Lung microvascular endothelial cell (primary cell): Measurements from ENCODE around the gene KRT3. TPM values are rescaled to one million over a fixed set of nuclear protein-coding genes. Genes with fewer than 3 reads are reported as not detected.

Experiments
- DNase-seq, 2 donors: peaks; one replicate each; pipeline versions ENCODE4 v3.0.0 to v3.0.0-alpha.2; 2010; ENCODE audit warnings: low read depth in 2 of 2
- total RNA-seq: library from RNA; depleted of rRNA; stranded (reverse); fragments of >200 nt; gene quantifications from 2 replicates; pipeline ENCODE4 v1.2.1, GENCODE V29; 2014

Gene KRT3
- total RNA-seq, 1 donor from 2014 or later: not detected

DNA sequence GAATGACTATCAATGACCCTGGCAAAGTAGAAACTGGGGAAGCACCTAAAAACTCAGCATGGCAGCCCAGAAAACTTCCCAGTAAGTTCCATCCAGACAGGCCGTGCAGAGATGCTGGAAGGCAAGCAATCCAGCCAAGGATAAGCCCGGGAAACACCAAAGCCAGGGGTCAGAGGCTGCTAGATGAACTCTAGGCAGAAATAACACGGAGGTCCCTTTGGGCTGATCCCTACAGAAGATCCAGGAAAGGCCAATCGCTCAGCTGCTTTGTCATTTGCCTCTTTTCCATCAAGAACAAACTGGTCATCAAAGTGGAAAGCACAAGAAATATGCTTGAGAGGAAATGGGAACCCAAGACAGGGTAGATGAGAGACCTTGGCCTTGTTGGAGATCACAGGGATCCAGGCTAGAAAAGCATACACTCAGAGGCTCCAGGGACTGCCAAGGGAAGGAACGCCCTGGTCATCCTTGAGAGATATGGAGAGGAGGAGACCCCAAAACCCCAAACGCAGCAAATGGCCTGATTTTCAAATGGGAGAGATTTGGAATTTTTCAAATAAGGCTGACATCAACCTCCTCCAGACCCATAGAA, 31.7 kb upstream of the KRT3 start:
- no peak for DNase-seq

- no peak for DNase-seq
Measured at GRCh38 chr12:52826611-52827498, 30.9 kb upstream of the KRT3 start.

- no peak for DNase-seq
Measured at GRCh38 chr12:52825961-52826360, 30.0 kb upstream of the KRT3 start.

GRCh38 chr12:52824741-52825410, 29.0 kb upstream of the KRT3 start:
- no peak for DNase-seq

GRCh38 chr12:52823761-52824450, 28.0 kb upstream of the KRT3 start:
- no peak for DNase-seq

DNA sequence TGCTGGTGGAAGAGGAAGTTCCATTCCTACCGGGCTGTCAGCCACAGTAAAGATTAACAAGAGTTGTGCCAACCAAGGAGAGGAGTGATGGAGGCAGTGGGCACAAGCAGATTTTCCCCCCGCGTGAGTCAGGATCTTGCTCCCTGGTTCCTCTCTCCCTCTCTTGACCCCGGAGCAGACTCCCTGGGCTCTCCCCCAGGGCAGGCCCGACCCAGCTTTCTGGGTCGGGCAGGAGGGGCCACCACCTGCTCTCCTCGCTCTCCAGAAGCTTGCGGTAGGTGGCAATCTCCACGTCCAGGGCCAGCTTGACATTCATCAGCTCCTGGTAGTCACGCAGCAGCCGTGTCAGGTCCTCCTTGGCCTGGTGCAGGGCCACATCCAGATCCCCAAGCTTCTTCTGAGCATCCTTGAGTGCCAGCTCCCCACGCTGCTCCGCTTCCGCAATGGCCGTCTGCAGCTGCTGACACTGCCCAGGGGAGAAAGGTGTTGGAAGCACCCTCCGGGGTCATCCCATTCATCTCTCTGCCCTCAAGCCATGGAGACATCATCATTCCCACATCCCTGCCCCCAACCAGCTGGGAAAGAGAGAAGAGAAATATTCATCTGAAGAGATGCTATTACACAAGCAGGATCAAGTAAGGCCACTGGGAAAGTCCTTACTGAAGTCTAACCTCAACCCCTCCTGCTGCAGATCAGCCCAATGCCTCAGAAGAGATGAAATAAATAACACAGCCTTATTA, 27.0 kb upstream of the KRT3 start:
- no peak for DNase-seq

GRCh38 chr12:52821826-52822660, 26.1 kb upstream of the KRT3 start:
- DNase-seq: no peak

GRCh38 chr12:52821071-52821730, 25.3 kb upstream of the KRT3 start:
- no peak for DNase-seq

- DNase-seq: no peak
Measured at GRCh38 chr12:52820521-52820920, 24.6 kb upstream of the KRT3 start.

- no peak for DNase-seq
Measured at GRCh38 chr12:52819731-52820510, 24.0 kb upstream of the KRT3 start.

DNA sequence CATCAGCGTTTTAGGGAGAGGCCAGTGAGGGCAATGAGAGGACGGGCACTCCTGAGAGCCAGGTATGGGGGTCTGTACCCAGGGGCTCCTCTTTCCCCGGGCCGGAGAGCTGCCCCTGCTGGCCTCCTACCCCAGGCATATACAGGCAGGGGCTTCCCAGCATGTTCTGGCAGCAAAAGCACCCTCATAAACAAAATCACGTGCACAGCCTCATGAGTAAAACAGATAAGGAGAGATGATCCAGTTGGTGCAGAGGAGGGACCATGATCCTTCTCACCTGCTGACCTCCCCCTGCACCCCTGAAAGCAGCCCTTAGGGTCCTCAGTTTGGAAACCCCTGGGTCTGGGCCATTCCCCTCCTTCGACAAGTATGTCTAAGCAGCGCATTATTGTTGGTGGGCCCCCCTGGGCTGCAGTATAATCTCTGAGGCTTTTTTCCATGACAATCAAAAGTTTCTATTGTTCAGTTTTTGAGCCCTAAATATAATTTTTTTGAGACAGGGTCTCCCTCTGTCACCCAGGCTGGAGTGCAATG, 23.0 kb upstream of the KRT3 start:
- DNase-seq: no peak

GRCh38 chr12:52818388-52818787, 22.5 kb upstream of the KRT3 start:
- no peak for DNase-seq

GRCh38 chr12:52817699-52818238, 21.9 kb upstream of the KRT3 start:
- no peak for DNase-seq

GRCh38 chr12:52817003-52817698, 21.2 kb upstream of the KRT3 start:
- DNase-seq: no peak

GRCh38 chr12:52815676-52816588, 20.0 kb upstream of the KRT3 start:
- DNase-seq: no peak

DNA sequence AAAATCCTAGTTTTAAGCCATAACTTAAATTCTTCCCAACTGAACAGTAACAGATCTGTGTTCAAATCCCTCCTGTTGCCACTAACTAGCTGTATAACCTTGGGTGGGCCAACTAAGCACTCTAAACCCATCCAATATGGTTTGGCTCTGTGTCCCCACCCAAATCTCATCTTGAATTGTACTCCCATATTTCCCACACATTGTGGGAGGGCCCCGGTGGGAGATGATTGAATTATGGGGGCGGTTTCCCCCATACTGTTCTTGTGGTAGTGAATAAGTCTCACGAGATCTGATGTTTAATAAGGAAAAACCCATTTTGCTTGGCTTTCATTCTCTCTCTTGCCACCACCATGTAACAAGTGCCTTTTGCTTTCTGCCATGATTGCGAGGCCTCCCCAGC, 19.2 kb upstream of the KRT3 start:
- no peak for DNase-seq

- DNase-seq: no peak
Measured at GRCh38 chr12:52814710-52815155, 18.8 kb upstream of the KRT3 start.
